Thyroid gland (tissue), 4 donors: ENCODE data around the gene GPC1.

Experiments
- CTCF ChIP-seq, 6 experiments: fragments of 200-600 bp in 3 of 6; fragments of 450-650 bp in 3 of 6; sonication (generic) in 3 of 6; IDR thresholded peaks; one replicate each; pipeline ENCODE4 v1.5.1; 2016 to 2019; ENCODE audit warnings: antibody characterized with exemption in 6 of 6, mild to moderate bottlenecking in 2 of 6, inconsistent platforms in 1 of 6, moderate library complexity in 1 of 6
- POLR2A ChIP-seq, 2 donors: fragments of 450-650 bp; IDR thresholded peaks; one replicate each; pipeline ENCODE4 v1.6.1; 2017; ENCODE audit warnings: antibody characterized with exemption in 2 of 2, mild to moderate bottlenecking in 2 of 2, moderate library complexity in 1 of 2

- TF ChIP-seq CTCF (IDR thresholded peaks at IDR 0.05) (no peak), POLR2A (IDR thresholded peaks at IDR 0.05) (no peak)
These were observed 3.0 kb upstream of the GPC1 start for GRCh38 chr2:240432430-240432819.
